OCI-LY3 (cell line): ENCODE data around the gene SLC38A10.

Experiments used
- H2AFZ ChIP-seq: fragments of 200-600, 300-600 bp; shearing (Covaris generic); 2 replicates; pipeline ENCODE4 v1.6.0; 2014; ENCODE audit warnings: antibody characterized with exemption, low read depth, low read length
- H3K27ac ChIP-seq: fragments of 200-600, 300-600 bp; sonication (generic); 2 replicates; pipeline ENCODE4 v1.5.1; 2014; ENCODE audit warnings: mild to moderate bottlenecking, low read length, moderate library complexity, mixed read lengths
- H3K27me3 ChIP-seq: fragments of 200-600, 300-600 bp; sonication (generic); 2 replicates; pipeline ENCODE4 v1.6.1; 2014; ENCODE audit warnings: low read depth, low read length, mixed read lengths
- H3K36me3 ChIP-seq: fragments of 200-600, 300-600 bp; sonication (generic); replicated peaks from 2 replicates; pipeline ENCODE3; 2014; ENCODE audit warnings: low read depth, low read length, mixed read lengths
- H3K4me1 ChIP-seq: fragments of 300-600, 200-600 bp; sonication (generic); 2 replicates; pipeline ENCODE4 v1.6.1; 2014; ENCODE audit warnings: low read length, mixed read lengths
- H3K4me2 ChIP-seq: fragments of 200-600, 300-600 bp; sonication (generic); 2 replicates; pipeline ENCODE4 v1.6.1; 2014; ENCODE audit warnings: low read length, mixed read lengths
- H3K4me3 ChIP-seq: fragments of 300-600, 200-600 bp; sonication (generic); 2 replicates; pipeline ENCODE4 v1.5.1; 2014; ENCODE audit warnings: antibody characterized with exemption, mild to moderate bottlenecking, low read length, moderate library complexity
- H3K79me2 ChIP-seq: fragments of 300-600, 200-600 bp; shearing (Covaris generic); 2 replicates; pipeline ENCODE4 v1.6.1; 2014; ENCODE audit warnings: mild to moderate bottlenecking, low read length, mixed read lengths
- H3K9ac ChIP-seq: fragments of 300-600, 200-600 bp; shearing (Covaris generic); 2 replicates; pipeline ENCODE4 v1.6.0; 2014; ENCODE audit warnings: mild to moderate bottlenecking, low read length, moderate library complexity
- H3K9me3 ChIP-seq: fragments of 200-600, 300-600 bp; shearing (Covaris generic); 2 replicates; pipeline ENCODE4 v1.6.1; 2014; ENCODE audit warnings: low read length, mixed read lengths; ENCODE audit not compliant: insufficient read depth
- H4K20me1 ChIP-seq: fragments of 200-600, 300-600 bp; sonication (generic); 2 replicates; pipeline ENCODE4 v1.6.1; 2016; ENCODE audit warnings: low read length, mixed read lengths; ENCODE audit not compliant: insufficient read depth
- EZH2phosphoT487 ChIP-seq: fragments of 200-600 bp; shearing (Covaris generic); IDR thresholded peaks from 2 replicates; pipeline ENCODE4 v1.6.1; 2018; ENCODE audit warnings: antibody characterized with exemption, mixed run types, low read depth
- TF ChIP-seq, protein P1 (sequence below): fragments of 200-600, 300-600 bp; sonication (generic); IDR thresholded peaks from 2 replicates; pipeline ENCODE4 v1.5.1; 2014; ENCODE audit warnings: antibody characterized with exemption, low read length, low read depth

The SLC38A10 gene

DNA sequence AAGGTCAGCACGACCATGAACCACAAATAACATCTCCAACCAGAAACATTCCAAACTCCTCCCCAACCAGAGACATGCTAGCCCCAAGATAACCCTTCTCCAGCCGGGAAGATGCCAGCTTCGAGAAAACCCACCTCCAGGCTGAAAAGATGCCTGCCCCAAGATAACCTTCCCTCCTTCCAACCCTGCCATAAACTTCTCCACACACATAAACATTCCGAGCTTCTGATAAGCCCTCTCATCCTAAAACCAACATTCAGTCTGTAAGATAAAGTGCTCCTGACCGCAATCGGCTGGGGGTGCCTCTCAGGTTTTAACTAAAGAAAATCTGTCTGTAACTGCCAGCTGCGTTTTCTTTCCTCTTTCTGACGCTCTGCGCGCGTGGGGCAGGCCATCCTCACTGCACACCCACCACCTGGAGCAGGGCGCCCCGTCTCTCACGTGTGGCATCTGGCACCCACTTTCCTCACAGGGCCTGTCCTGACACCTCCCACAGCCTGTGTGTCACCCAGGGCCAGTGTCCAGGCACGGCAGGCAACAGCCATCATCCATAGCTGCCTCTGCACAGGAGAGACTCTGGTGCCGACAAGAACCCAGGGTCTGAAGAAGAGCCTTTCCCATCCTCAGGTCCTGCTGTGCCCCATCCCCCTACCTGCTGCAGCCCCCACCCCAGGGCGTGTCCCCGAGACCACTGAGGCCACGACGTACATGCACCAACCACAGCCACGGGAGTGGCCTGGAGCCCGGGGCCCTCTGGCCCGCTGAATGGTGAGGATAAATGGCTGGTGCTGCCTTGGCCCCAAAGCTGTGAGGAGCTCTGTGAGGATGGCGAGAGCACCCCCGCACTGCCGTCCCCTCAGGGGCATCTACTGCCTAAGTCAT is 59.9 kb downstream of the SLC38A10 start:
- Histone ChIP-seq H2AFZ (no peak overlapping the region), H3K4me2 (no peak overlapping the region), H3K27me3 (no peaks in the 10 kb centered on the region), H3K9me3 (no peaks in the 10 kb centered on the region), H3K27ac (no peak overlapping the region), H3K9ac (no peak overlapping the region), H3K79me2 (peaks cover 23% of the 10 kb centered on the region), H4K20me1 (no peaks in the 10 kb centered on the region), H3K4me3 (no peak overlapping the region), H3K36me3 (peaks cover 11% of the 10 kb centered on the region), H3K4me1 (peaks cover 11% of the 10 kb centered on the region)
- TF ChIP-seq EZH2phosphoT487 = no peak
- TF ChIP-seq, protein P1, sequence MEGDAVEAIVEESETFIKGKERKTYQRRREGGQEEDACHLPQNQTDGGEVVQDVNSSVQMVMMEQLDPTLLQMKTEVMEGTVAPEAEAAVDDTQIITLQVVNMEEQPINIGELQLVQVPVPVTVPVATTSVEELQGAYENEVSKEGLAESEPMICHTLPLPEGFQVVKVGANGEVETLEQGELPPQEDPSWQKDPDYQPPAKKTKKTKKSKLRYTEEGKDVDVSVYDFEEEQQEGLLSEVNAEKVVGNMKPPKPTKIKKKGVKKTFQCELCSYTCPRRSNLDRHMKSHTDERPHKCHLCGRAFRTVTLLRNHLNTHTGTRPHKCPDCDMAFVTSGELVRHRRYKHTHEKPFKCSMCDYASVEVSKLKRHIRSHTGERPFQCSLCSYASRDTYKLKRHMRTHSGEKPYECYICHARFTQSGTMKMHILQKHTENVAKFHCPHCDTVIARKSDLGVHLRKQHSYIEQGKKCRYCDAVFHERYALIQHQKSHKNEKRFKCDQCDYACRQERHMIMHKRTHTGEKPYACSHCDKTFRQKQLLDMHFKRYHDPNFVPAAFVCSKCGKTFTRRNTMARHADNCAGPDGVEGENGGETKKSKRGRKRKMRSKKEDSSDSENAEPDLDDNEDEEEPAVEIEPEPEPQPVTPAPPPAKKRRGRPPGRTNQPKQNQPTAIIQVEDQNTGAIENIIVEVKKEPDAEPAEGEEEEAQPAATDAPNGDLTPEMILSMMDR = no peak

DNA sequence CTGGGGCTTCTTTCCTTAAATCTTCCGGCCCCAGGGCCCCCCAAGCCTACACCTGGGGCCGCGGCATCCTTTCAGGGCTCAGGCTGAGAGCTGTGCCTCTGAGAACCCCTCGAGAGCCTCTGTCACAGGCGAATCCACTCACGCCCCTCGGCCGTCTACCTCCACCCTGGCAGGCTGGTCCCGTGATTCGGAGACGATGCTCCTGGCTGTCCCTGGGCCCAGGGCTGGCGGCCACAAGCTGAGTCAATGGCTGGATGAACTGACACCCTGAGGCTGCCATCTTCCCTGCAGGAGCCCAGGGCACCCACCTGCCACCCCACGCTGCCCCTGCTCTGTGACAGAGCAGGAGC is 60.6 kb downstream of the SLC38A10 start:
- H3K9me3 ChIP-seq = no peaks in the 10 kb centered on the region
- no peak overlapping the region for H3K4me3 ChIP-seq
- no peak overlapping the region for H2AFZ ChIP-seq
- H3K36me3 ChIP-seq = peaks cover 11% of the 10 kb centered on the region
- H3K4me1 ChIP-seq = peaks cover 11% of the 10 kb centered on the region
- no peaks in the 10 kb centered on the region for H3K27me3 ChIP-seq
- no peaks in the 10 kb centered on the region for H4K20me1 ChIP-seq
- no peak overlapping the region for H3K9ac ChIP-seq
- H3K27ac ChIP-seq = no peak overlapping the region
- H3K79me2 ChIP-seq = peaks cover 16% of the 10 kb centered on the region
- no peak overlapping the region for H3K4me2 ChIP-seq
- TF ChIP-seq EZH2phosphoT487 = no peak
- TF ChIP-seq, protein P1 = no peak

DNA sequence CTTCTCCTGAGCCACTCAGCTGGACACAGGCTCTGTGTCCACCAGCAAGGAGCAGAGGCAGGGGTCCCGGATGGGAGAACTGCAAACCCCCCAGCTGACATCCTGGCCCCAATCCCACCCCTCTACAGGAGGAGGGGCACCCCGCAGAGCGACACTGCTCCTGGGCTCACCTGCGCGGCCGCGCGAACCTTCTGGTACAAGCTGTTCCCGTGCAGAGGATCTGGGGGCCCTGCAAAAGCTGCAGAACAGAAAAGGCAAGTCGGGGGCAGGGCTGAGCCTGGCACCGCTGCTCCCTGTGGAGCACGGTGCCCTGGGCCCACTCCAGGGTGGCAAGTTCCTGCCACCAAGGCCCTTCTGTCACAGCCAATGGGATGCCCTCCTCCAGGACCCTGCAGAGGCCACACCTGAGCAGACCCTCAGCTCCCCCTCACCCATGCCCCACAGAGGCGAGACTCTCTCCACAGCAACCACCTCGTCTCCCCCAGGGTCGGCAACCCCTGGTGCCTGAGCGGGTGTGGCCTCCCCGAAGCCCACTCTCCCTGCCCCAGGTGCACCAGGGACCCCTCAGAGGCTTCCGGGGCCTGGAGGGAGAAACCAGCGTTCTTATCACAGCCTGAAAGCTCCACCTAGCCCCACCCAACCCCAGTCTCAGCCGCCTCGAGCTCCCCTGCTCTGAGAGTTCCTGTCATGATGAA is 61.1 kb downstream of the SLC38A10 start:
- H3K4me1 ChIP-seq = peaks cover 16% of the 10 kb centered on the region
- no peak overlapping the region for H2AFZ ChIP-seq
- TF ChIP-seq, protein P1 = no peak
- TF ChIP-seq EZH2phosphoT487 = no peak
- H3K27me3 ChIP-seq = no peaks in the 10 kb centered on the region
- H3K27ac ChIP-seq = no peak overlapping the region
- H3K4me2 ChIP-seq = no peak overlapping the region
- no peaks in the 10 kb centered on the region for H4K20me1 ChIP-seq
- H3K79me2 ChIP-seq = peaks cover 12% of the 10 kb centered on the region
- no peak overlapping the region for H3K4me3 ChIP-seq
- H3K9ac ChIP-seq = no peak overlapping the region
- H3K36me3 ChIP-seq = peaks cover 12% of the 10 kb centered on the region
- no peaks in the 10 kb centered on the region for H3K9me3 ChIP-seq

DNA sequence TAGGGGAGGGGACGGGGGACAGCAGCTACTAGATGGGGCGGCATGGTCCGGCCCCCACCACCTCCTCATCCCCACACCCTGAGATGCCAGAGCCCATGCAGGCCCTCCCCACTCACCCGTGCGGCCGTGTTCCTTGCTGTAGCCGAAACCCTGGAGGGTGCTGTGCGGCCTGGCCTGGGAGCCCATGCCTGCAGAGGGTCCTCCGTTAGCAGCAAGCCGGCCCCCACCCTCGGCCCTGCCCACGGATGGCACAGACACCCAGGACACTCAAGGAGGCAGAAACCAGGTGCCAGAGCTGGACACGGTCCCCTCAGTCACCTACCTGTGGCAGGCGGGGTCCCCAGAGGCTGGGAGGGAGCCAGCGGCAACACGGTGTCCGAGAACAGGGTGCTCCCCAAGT is 61.8 kb downstream of the SLC38A10 start:
- peaks cover 12% of the 10 kb centered on the region for H3K36me3 ChIP-seq
- H2AFZ ChIP-seq = no peak overlapping the region
- no peak overlapping the region for H3K9ac ChIP-seq
- no peak for TF ChIP-seq EZH2phosphoT487
- TF ChIP-seq, protein P1 = no peak
- no peaks in the 10 kb centered on the region for H3K9me3 ChIP-seq
- no peaks in the 10 kb centered on the region for H3K27me3 ChIP-seq
- H3K27ac ChIP-seq = no peak overlapping the region
- H3K4me3 ChIP-seq = no peak overlapping the region
- peaks cover 22% of the 10 kb centered on the region for H3K4me1 ChIP-seq
- H4K20me1 ChIP-seq = no peaks in the 10 kb centered on the region
- H3K4me2 ChIP-seq = no peak overlapping the region
- peaks cover 9% of the 10 kb centered on the region for H3K79me2 ChIP-seq
